ENCODE data around the gene ANKHD1.
"Not testable (repeated sequence)": the region's sequence is repeated elsewhere in the genome, so short reads cannot be mapped to it uniquely, and the experiment has no call there.

ANKHD1 gene

DNA sequence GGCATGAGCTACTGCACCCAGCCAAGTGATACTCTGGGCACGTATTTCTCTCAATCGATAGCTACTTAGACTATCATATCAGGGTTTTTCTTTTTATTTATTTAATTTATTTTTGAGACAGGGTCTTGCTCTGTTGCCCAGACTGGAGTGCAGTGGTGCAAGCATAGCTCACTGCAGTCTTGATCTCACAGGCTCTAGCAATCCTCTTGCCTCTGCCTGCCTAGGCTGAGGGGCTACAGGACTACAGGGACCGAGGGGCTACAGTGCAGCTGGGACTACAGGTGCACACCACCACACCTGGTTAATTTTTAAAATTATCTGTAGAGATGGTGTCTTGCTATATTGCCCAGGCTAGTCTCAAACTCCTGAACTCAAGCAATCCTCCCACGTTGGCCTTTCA lies 20.3 kb upstream of the ANKHD1 start:
- DNase-seq, result no peak

DNA sequence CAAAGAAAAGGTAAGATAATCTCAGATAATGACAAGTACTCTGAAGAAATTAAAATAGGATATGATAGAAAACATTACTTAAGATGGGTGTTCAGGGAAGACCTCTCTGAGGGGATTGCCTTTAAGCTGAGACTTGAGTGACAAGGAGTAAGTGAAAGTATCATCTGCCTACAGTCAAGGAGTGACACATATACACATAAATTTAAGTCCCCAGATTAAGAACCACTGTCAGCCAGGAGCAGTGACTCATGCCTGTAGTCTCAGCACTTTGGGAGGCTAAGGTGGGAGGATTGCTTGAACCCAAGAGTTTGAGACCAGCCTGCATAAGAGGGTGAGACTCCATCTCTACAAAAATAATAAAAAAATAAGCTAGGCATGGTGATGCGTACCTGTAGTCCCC lies 19.7 kb upstream of the ANKHD1 start:
- DNase-seq, result no peak

DNA sequence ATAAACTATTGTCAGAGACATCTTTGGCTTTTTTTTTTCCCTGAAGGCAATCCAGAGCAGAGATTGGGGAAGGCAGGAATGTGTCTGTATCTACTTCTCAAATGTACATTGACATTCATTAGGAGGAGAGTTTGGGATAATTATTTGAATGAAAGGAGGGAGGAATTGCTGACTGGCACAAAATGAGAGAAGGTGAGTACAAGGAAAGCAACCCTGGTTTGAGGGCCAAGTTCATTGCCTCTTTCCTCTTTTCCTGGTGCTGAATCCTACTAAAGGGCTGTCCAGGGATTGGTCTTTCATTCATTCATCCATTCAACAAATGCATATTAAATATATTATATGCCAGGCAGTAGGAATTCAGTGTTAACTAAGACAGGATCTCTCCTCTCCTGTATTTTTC lies 18.8 kb upstream of the ANKHD1 start:
- DNase-seq, result no peak

DNA sequence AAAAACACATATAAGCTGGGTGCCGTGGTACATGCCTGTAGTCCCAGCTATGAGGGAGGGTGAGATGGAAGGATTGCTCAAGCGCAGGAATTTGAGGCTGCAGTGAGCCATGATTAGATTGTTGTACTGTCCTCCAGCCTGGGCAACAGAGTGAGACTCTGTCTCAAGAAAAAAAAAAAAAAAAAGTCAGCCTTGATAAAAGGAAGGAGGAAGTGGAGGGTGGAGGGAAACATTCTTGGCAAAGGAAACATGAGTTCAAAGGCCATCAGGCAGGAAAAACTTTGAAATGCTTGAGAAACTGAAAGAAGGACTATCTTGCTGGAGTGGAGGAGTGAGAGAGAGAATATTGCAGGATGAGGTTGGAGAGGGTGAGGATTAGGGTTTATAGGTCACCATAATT lies 18.3 kb upstream of the ANKHD1 start:
- no peak for DNase-seq

DNA sequence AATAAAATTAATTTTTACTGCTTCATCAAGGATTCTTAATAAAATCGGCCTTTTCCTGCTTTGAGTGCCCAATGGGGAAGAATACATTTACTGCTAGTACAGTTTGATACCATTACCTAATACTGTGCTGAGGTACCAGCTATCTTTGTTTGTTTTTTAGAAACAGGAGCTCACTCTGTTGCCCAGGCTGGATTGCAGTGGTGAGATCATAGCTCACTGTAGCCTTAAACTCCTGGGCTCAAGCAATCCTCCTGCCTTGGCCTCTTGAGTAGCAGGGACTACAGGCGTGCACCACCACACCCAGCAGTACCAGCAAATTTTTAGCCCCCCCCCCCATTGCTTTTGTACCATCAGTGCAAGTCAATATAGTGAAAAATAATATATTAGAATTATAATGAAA lies 13.6 kb upstream of the ANKHD1 start:
- no peak for DNase-seq

DNA sequence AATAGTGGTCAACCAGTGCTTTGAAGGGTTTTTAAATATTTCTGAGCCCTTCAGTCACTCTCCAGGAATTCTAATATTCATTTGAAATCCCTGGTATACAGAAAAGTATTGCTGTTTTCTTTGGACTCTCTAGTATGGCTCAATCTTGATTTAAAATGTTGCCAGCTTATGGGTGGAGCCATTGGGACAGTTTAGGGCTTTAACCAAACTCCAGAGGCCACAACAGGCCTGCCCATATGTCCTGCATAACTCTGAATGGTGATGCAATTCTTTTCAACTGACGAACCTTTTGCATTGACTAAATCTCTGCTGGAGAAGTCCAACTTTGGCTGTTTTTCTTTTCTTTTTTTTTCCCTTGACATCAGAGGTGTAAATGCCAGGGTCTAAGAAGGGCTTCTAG lies 10.3 kb upstream of the ANKHD1 start:
- no peak for DNase-seq

DNA sequence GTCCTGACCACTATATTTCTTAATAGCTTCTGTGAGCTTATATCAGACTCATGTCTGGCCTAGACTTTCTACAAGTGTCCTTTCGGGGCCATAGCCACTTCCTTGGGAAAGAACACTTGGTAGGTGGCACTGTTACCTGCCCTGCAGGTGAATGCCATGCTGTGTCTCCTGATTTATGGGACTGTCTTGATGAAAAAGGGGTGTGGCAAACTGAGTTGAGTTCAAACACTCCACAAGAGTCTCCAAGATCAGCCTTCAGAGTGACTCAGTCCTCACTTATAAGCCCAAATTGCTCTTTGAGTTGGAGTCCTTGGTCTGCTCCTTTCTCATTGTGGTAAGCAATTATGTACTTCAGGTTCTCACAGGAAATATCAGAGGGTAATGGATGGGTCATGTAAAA lies 9.9 kb upstream of the ANKHD1 start:
- no peak for DNase-seq

DNA sequence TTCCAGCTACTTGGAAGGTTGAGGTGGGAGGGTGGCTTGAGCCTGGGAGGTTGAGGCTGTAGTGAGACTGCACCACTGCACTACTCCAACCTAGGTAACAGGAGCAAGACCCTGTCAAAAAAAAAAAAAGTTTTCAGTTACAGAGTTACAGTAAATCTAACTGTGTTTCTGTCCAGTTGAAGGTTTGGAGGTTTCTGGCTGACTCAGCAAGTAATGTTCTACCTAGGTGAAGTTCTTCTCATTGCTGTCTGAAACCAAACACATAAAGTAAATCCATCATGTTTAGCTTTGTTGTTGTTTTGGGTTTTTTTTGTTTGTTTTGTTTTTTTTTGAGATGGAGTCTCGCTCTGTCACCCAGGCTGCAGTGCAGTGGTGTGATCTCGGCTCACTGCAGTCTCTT lies 7.9 kb upstream of the ANKHD1 start:
- no peak for DNase-seq

DNA sequence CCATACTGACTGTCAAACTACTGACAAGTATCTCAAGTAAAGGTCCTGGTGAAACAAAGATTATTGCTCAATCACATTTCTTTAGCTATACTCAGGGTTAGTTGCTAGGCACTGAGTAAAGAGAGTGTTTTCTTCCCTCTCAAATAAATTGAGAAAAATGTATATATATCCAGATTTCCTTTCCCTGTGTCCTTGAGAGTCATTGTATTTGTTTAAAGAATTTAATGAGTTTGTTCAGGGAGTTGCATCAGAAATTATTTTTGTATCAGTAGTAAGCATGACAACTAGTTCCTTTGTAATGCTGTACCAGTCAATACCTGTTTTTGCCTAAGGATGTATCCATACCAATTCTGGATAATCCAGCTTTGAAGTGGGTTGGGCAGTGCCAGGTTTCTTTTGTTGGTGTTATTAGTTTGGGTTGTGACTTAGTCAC lies 3.2 kb upstream of the ANKHD1 start:
- no peak for DNase-seq

DNA sequence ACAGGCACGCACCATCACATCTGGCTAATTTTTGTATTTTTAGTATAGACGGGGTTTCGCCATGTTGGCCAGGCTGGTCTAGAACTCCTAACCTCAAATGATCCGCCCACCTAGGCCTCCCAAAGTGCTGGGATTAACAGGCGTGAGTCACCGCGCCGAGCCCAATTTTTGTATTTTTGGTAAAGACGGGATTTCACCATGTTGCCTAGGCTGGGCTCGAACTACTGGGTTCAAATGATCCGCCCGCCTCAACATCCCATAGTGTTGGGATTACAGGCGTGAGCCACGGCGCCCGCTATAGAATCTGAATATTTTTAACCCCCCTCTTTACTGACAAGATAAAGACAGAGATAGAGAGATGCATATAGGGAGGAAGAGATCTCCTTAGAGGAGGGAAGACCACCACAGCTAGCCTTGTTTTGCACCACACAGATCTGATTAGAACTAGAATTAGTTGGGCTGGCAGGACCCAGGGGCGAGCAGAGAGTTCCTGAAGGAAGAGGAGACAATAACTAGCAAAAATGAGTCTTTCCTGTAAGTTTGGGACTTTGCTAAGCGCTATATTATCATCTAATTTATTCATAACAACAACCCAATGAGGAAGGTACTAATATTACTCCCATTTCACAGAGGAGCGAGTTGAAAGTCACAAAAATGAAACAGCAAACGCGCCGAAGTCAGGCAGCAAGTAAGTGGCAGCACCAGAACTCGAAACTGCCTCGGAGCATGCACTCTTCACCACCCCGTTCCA lies 1.5 kb upstream of the ANKHD1 start:
- DNase-seq, result no peak

DNA sequence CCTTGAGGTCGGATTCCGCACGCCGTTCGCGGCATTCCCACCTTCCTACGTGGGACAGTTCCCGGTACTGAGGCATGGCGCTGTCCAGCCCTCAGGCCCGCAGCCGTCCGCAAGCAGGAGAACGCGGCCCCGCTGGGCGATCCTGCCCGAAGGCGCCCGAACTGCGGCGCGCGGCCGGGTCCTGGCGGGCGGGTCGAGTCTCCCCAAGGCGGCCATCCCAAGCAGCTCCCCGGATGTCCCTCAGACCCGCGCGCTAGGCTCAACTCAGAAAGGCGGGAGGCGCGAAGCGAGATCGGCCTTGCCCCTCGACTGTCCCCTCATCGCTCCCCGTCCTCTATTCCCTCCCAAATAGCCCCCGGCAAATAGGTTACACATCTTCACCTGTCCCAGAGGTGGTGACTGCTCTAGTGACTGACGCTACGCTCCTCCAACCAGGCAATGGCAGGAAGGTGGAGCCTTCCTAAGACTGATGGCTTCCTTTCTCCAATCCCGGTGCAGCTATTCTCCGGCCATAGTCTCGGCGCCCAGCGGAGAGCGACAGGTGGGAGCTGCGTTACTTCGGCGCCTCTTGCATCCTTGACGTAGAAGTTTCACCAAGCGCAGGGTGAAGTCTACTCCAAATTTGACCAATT lies 787 bp upstream of the ANKHD1 start:
- DNase-seq, result peak; percentile 91

DNA sequence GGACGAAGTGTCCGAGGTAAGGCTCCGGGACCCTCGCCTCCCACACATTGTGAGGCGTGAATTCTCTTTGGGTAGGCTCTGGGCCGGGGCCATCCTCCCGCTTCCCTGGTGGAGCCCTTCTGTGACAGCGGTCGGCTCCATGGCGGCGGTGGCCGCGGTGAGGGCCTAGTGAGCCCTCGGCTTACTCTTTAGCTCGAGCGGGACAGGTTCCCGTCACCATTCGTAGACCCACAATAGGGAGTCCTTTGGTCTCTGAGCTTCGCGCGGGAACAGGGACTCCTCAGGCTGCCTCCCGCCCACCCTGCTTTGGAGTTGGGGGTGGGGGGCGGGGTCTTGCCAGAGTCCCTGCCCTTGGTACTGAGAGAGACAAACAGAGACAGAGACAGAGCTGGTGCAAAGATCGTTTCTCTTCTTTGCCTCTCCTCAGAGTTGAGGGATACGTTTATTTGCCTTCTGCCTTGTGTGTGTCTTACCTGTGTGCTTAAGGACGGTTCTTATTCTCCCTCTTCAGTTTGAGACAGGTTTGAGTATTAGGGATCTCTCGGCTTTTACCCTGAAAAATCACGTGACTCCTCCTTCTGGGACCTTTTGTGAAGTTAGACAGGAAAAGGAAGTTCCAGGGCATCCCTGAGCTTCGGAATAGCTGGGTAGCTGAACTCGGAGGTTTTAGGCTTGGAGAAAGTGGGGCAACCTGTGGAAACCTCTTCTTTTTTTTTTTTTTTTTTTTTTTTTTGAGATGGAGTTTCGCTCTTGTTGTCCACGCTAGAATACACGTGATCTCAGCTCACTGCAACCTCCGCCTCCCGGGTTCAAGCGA lies 833 bp downstream of the ANKHD1 start:
- DNase-seq, result no peak

DNA sequence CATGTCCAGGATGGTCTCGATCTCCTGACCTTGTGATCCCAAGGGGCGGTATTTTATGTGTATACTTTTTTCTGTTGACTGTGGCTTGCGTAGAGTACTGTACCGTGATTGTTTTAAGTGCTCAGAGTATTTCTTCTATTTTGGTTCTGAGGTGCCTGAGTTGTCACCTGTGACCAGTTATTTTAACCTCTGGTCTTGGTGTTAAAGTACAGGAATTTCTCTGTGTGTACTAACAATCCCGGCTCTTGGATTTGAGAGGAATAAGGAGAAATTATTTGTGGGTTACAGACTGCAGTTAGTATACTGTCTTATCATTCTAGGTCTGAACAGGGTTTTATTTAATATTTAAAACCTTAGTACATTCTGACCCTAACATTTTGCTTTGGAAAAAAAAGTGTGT lies 2.0 kb downstream of the ANKHD1 start:
- DNase-seq, result no peak

DNA sequence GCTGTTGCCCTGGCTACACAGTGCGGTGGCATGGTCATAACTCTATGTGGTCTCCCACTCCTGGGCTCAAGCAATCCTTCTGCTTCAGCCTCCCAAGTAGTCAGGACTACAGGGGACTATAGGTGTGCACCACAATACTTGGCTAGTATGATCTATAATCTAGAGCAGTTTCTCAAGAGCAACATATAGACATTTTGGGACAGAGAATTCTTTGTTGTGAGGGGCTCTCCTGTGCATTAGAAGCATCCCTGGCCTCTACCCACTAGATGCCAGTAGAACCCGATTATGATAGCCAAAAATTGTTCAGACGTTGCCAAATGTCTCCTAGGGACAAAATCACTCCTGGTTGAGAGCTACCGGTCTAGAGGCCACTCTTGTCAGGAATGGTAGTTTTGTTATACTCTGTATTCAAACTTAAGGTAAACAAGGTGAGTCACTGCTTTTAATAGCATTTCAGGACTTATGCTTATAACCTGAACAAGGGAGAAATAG lies 7.2 kb downstream of the ANKHD1 start:
- DNase-seq, result no peak

DNA sequence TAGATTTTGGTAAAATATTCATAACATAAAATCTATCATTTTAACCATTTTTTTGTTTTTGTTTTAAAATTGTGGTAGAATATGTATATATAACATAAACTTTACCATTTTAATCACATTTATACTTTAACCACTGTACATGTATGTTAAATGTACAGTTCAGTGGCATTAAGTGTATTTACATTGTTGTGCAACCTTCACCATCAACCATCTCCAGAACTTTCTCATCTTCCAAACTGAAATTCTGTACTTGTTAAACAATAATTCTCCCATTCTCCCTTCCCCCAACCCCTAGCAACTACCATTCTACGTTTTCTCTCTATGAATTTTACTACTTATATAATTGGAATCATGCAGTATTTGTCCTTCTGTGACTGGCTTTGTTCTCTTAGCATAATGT lies 11.6 kb downstream of the ANKHD1 start:
- DNase-seq, result no peak

DNA sequence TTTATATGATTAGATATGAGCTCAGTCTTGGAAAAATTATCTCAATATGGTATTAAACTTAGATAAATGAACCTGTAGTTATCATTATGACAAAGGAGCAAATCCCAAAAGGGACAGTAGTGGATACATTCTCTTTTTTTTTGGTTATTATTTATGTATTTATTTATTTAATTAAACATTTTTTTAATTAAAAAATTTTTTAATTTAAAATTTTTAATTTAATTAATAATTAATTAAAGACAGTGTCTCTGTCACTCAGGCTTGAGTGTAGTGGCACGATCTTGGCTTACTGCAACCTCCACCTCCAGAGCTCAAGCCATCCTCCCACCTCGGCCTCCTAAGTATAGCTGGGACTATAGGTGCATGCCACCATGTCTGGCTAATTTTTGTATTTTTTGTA lies 15.6 kb downstream of the ANKHD1 start:
- DNase-seq, result no peak

DNA sequence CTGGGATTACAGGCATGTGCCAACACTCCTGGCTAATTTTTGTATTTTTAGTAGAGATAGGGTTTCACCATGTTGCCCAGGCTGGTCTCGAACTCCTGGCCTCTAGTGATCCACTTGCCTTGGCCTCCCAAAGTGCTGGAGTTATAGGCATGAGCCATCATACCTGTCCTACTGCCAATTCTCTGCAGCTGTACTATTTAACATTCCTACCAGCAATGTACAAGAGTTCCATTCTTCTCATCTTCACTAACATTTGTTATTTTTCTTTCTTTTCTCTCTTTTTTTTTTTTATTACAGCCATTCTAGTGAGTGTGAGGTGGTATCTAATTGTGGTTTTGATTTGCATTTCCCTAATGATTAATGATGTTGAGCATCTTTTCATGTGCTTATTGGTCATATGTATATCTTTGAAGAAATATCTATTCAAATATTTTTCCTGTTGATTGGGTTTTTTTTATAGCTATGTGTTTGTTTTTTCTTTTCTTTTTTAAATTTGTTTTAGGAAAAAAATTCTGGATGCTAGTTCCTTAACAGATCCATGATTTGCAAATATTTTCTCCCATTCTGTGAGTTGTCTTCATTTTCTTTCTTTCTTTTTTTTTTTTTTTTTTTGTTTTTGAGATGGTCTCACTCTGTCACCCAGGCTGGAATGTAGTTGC lies 17.4 kb downstream of the ANKHD1 start:
- no peak for DNase-seq

DNA sequence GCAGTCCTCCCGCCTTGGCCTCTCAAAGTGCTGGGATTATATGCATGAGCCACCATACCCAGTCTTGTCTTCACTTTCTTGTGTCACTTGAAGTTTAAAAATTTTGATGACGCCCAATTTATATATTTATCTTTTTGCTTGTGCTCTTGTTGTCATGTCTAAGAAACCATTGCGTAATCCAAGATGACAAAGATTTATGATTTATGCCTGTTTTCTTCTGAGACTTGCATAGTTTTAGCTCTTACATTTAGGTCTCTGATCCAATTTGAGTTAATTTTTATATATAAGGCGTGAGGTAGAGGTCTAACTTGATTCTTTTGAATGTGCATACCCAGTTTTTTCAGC lies 18.6 kb downstream of the ANKHD1 start:
- DNase-seq, result no peak

DNA sequence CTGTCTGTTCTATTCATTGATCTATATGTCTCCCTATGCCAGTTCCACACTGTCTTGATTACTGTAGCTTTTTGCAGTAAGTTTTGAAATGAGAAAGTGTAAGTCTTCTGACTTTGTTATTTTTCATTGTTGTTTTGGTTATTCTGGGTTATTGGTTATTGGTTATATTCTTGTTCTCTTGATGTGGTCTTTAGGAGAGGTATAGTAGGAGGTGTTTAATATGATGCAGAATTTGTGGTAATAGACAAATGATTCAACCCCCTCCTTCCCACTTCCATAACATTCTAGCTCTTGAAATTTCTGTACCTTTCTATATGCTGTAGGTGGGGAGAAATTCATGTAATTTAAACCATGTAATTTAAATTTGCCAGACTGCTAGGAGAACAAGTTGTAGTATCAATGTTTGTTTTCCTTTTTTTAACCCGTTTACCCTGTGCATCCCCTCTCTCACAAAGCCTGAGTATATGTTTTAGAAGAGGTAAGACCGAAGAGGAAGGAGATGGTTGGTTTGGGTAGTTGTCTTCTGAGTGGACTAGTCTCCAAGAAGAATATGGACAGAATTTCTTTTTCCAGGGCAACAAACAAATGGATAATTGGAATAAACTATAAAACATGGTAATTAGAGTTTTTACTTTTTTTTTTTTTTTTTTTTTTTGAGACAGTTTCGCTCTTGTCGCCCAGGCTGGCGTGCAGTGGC lies 19.2 kb downstream of the ANKHD1 start:
- no peak for DNase-seq

DNA sequence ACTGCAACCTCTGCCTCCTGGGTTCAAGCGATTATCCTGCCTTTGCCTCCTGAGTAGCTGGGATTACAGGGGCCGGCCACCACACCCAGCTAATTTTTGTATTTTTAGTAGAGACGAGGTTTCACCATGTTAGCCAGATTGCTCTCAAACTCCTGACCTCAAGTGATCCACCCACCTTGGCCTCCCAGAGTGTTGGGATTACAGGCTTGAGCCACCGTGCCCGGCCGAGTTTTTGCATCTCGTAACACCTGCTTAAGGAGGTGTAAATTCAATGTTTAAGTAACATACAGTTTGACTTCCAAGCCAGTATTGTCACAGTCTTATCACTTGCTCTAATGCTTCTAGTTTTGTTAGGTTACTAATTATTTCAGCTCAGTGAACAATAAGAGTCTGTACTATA lies 19.7 kb downstream of the ANKHD1 start:
- DNase-seq, result not testable (repeated sequence)

DNA sequence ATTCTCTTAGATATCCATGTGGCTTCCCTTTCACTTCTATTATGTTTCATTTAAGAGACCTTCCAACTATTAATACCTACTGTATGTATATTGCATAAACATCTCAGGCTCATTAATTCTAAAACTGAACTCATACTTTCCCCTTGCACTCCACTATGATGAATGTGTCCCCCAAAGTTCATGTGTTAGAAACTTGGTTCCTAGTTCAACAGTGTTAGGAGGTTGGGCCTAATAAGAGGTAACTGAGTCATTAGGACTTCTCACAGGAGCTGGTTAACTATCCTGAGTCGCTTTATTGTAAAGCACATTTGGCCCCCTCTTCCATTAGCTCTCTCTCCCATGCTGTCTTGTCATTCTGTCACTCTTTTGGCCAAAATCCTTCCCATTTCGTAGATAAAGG lies 22.0 kb downstream of the ANKHD1 start:
- DNase-seq, result no peak

DNA sequence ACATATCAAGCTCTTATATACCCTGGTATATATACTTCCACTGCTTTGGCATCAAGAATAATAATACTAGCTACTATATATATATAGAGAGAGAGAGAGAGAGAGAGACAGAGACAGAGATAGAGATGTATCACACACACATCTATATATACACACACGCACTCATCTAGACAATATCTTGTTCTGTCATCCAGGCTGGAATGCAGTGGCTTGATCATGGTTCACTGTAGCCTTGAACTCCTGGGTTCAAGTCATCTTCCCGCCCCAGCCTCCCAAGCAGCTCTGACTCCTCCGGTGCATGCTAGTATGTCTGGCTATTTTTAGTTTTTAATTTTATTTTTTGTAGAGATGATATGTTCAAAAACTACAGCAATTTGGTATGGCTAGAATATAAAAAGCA lies 22.5 kb downstream of the ANKHD1 start:
- DNase-seq, result no peak

DNA sequence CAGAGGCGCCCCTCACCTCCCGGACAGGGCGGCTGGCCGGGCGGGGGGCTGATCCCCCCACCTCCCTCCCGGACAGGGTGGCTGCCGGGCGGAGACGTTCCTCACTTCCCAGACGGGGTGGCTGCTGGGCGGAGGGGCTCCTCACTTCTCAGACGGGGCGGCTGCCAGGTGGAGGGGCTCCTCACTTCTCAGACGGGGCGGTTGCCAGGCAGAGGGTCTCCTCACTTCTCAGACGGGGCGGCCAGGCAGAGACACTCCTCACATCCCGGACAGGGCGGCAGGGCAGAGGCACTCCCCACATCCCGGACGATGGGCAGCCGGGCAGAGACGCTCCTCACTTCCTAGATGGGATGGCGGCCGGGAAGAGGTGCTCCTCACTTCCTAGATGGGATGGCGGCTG lies 26.1 kb downstream of the ANKHD1 start:
- not testable (repeated sequence) for DNase-seq
